GM12875 (cell line): ENCODE results near the gene DGKI.
"Not testable (repeated sequence)": the region's sequence is repeated elsewhere in the genome, so short reads cannot be mapped to it uniquely, and the experiment has no call there.

Experiments used
- H3K4me3 ChIP-seq: one replicate; pipeline ENCODE4 v1.5.1; 2011; ENCODE audit warnings: low read depth, low read length, control low read depth
- TF ChIP-seq, protein P1 (sequence below): IDR thresholded peaks from 2 replicates; pipeline ENCODE4 v1.5.1; 2011; ENCODE audit warnings: low read depth, mild to moderate bottlenecking, control low read depth, inconsistent platforms, low read length, moderate library complexity, borderline replicate concordance; ENCODE audit not compliant: insufficient read depth

DGKI gene

DNA sequence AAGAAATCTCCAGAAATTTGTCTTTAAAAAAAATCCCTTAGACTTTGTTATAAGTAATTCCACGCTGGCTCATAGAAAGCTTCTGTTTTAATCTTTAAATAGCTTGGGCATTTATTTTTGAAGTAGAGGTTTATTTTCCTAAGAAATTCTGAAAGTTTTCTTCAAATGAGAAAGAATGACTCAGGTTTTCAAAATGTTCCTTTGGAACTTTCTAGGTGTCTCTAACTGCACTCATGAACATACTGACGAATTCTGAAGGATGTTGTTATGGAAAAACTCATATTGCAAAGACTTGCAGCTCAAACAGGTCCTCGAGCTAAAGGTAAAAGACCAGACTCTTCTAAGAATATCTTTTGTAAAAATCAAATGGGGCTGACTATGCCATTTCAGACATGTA is 10.7 kb downstream of the DGKI start:
- TF ChIP-seq, protein P1, sequence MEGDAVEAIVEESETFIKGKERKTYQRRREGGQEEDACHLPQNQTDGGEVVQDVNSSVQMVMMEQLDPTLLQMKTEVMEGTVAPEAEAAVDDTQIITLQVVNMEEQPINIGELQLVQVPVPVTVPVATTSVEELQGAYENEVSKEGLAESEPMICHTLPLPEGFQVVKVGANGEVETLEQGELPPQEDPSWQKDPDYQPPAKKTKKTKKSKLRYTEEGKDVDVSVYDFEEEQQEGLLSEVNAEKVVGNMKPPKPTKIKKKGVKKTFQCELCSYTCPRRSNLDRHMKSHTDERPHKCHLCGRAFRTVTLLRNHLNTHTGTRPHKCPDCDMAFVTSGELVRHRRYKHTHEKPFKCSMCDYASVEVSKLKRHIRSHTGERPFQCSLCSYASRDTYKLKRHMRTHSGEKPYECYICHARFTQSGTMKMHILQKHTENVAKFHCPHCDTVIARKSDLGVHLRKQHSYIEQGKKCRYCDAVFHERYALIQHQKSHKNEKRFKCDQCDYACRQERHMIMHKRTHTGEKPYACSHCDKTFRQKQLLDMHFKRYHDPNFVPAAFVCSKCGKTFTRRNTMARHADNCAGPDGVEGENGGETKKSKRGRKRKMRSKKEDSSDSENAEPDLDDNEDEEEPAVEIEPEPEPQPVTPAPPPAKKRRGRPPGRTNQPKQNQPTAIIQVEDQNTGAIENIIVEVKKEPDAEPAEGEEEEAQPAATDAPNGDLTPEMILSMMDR, result no peak
- H3K4me3 ChIP-seq, result no peak overlapping the region

DNA sequence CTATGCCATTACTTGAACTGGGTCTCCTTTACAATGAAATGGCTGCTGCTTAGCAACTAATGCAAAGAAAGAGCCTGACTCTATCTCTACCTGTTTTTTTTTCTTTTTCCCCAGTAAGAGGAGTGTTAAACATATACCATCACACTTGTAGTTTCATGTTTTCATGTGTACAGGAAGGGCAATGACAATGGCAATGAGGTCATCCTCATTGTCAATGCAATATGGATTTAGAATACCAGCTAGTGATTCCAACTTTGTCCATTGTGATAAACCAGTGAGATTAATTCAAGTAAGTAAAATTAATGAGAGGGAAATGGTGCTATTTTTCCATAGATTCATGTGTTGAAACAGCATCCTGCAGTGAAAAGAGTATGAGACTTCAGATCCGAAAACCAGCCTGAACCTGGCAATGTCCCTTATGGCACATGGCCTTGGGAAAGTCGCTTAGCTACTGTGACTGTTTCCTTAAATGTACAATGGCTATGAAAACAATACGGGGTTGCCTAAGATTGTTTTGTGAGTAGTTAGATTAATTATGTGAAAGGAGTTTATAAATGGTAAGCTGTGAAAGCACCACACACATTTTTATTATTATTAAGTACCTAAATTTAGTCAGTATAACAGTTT is 11.2 kb downstream of the DGKI start:
- TF ChIP-seq, protein P1, result no peak

DNA sequence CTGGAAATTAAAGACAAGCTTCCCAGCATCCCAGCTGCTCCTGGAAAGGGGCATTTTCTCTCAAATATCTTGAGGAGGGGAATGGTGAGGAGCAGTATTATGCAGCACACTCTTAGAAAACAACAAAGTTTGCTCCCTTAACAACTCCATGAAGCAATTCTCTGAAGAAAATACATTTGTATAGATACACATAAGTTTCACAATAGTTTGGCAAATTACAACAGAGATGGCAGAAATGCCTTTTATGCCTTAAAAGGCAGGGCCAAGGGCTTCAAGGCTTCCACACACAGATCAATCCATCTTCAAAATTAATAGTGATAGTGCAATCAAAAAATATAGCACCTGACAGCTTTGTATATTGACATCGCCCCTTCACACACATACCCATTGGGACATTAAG is 12.2 kb downstream of the DGKI start:
- no peak overlapping the region for H3K4me3 ChIP-seq
- TF ChIP-seq, protein P1, result no peak

More for the DNA sequence above, 11.2 kb downstream of the DGKI start:
- H3K4me3 ChIP-seq, result no peak overlapping the region

DNA sequence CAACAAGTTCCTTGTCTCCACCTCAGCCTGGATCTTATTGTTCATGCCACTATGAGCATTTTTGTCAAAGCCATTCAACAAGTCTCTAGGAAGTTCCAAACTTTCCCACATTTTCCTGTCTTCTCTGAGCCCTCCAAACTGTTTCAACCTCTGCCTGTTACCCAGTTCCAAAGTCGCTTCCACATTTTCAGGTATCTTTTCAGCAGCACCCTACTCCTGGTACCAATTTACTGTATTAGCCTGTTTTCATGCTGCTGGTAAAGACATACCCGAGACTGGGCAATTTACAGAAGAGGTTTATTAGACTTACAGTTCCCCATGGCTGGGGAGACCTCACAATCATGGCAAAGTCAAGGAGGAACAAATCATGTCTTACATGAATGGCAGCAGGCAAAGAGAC is 13.8 kb downstream of the DGKI start:
- H3K4me3 ChIP-seq, result not testable (repeated sequence)

DNA sequence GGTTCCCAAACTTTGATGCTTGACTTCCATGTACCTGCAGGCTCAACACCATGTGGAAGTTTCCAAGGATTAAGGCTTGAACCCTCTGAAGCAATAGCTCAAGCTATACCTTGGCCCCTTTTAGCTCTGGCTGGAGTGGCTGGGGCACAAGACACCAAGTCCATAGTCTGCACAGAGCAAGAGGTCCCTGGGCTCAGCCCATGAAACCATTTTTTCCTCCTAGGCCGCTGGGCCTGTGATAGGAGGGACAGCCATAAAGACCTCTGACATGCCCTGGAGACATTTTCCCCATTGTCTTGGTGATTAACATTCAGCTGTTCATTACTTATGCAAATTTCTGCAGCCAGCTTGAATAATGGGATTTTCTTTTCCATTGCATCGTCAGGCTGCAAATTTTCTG is 14.4 kb downstream of the DGKI start:
- TF ChIP-seq, protein P1, result no peak
- H3K4me3 ChIP-seq, result no peak overlapping the region

DNA sequence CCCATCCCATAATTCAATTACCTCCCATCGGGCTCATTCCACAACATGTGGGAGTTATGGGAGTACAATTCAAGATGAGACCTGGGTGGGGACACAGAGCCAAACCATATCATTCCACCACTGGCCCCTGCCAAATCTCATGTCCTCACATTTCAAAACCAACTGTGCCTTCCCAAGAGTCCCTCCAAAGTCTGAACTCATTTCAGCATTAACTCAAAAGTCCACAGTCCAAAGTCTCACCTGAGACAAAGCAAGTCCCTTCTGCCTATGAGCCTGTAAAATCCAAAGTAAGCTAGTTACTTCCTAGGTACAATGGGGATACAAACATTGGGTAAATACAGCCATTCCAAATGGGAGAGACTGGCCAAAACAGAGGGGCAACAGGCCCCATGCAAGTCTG is 15.2 kb downstream of the DGKI start:
- not testable (repeated sequence) for H3K4me3 ChIP-seq

DNA sequence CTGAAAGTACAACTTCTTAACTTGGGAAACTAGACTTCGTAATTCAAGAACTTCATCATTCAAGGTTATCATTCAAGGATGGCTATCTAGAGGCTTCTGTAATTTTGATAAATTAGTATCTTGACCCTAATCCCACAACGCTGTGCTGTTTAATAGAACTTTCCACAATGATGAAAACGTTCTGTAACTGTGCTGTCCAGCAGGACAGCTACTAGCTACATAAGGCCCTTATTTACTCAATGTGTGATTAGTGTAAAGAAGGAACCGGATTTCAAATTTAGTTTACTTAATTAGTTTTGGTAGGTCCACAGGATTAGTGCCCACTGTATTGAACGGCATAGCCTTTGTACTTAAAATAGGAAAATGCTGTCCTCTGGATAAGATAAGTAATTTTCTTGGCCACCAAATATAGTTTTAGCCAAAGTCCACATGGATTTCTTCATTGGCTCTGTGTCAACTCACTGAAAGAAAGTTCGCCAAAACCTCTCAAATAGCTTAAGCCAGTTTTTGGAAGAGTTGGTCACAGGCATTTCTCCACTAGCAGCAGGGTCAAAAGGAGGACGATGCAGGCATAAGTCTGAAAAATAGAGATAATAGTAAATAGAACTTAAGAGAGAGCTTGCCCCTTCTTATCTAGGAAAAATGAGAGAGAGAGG is 17.3 kb downstream of the DGKI start:
- TF ChIP-seq, protein P1, result no peak
- no peak overlapping the region for H3K4me3 ChIP-seq

DNA sequence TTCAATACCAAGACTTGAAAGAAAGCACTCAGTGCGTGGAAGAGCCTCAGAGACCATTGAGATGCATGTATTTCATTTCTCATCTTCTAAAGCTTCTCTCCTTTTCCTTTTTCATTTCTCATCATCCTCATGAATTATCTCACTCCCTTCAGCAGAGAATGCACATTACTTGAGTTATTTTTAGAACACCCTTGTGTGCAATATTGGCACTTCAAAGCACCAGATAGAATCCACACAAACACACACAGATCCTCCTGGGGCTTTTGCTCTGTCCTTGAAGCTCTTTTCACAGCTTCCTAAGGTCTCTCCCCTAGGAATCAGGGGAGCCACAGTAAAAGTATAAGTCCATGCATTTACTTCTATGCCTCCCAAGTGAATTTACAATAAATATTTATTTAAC is 18.3 kb downstream of the DGKI start:
- no peak overlapping the region for H3K4me3 ChIP-seq
- TF ChIP-seq, protein P1, result no peak
